ENCODE measurements around the gene CEP89.
"Not testable (repeated sequence)": the region's sequence is repeated elsewhere in the genome, so short reads cannot be mapped to it uniquely, and the experiment has no call there.

CEP89 gene

GRCh38 chr19:32977280-32977679 is 5.5 kb upstream of the CEP89 start:
- POLR2A ChIA-PET (ENCODE audit: low non-redundant PET): no interaction called here
- CTCF ChIA-PET: interaction anchor here (0.6 to 2.0 kb wide), 6 partner anchors 69 to 331 kb away, joined by 3 to 9 read pairs (median 3); no protein-coding TSS in a partner anchor
- no peak for TF ChIP-seq CTCF (conservative IDR thresholded peaks at IDR 0.05; ENCODE audit: low read depth)
- DNase-seq (ENCODE audit: low spot score): no peak
- H3K27ac ChIP-seq: no peak overlapping the region

- no peak overlapping the region for H3K27ac ChIP-seq
- TF ChIP-seq CTCF (conservative IDR thresholded peaks at IDR 0.05; ENCODE audit: low read depth): peak; percentile 81
- ChIA-PET CTCF (interaction anchor here (0.6 to 2.0 kb wide), 11 partner anchors 22 to 1393 kb away, joined by 3 to 9 read pairs (median 3); no protein-coding TSS in a partner anchor), POLR2A (ENCODE audit: low non-redundant PET) (no interaction called here)
- DNase-seq (ENCODE audit: low spot score): peak; percentile 41
Measured at GRCh38 chr19:32976223-32976805, 4.6 kb upstream of the CEP89 start.

- no peak for TF ChIP-seq CTCF (conservative IDR thresholded peaks at IDR 0.05; ENCODE audit: low read depth)
- peak overlapping the region; percentile 61 for H3K27ac ChIP-seq
- ChIA-PET POLR2A (ENCODE audit: low non-redundant PET) (no interaction called here), CTCF (interaction anchor here (0.6 kb wide), 1 partner anchor 19 kb away, joined by 6 read pairs; no protein-coding TSS in a partner anchor)
- DNase-seq (ENCODE audit: low spot score): no peak
Measured at GRCh38 chr19:32971012-32971595, 654 bp downstream of the CEP89 start.

- peak overlapping the region; percentile 7; the same call in 1 of the 2 replicates for H3K27ac ChIP-seq
- no peak for DNase-seq (ENCODE audit: low spot score)
- TF ChIP-seq CTCF (conservative IDR thresholded peaks at IDR 0.05; ENCODE audit: low read depth): no peak
- CTCF ChIA-PET: interaction anchor here (0.7 kb wide), 1 partner anchor 588 kb away, joined by 4 read pairs; no protein-coding TSS in a partner anchor
- POLR2A ChIA-PET (ENCODE audit: low non-redundant PET): no interaction called here
Measured at GRCh38 chr19:32969549-32969948, 2.2 kb downstream of the CEP89 start.

GRCh38 chr19:32966750-32967149 is 5.0 kb downstream of the CEP89 start:
- TF ChIP-seq CTCF (conservative IDR thresholded peaks at IDR 0.05; ENCODE audit: low read depth): no peak
- ChIA-PET POLR2A (ENCODE audit: low non-redundant PET) (no interaction called here), CTCF (interaction anchor here (0.6 kb wide), 1 partner anchor 203 kb away, joined by 5 read pairs; no protein-coding TSS in a partner anchor)
- no peak for DNase-seq (ENCODE audit: low spot score)
- H3K27ac ChIP-seq: no peak overlapping the region

- DNase-seq (ENCODE audit: low spot score): no peak
- POLR2A ChIA-PET (ENCODE audit: low non-redundant PET): no interaction called here
- CTCF ChIA-PET: no interaction called here
- no peak overlapping the region for H3K27ac ChIP-seq
- TF ChIP-seq CTCF (conservative IDR thresholded peaks at IDR 0.05; ENCODE audit: low read depth): no peak
Measured at GRCh38 chr19:32945260-32945659, 26.5 kb downstream of the CEP89 start.

- DNase-seq (ENCODE audit: low spot score); CTCF ChIA-PET; H3K27ac ChIP-seq; POLR2A ChIA-PET (ENCODE audit: low non-redundant PET): not testable (repeated sequence)
Measured at GRCh38 chr19:32941273-32941672, 30.5 kb downstream of the CEP89 start.

Measured in RWPE1 (cell line).